ENCODE measurements around the gene PAQR9. TPM values are rescaled to one million over a fixed set of nuclear protein-coding genes. Genes with fewer than 3 reads are reported as not detected.

The PAQR9 gene
- polyA plus RNA-seq, 1 of the 3 experiments (the other 2 are of a cell fraction): 0.16 TPM

GRCh38 chr3:142962175-142962519 is 1.3 kb downstream of the PAQR9 start:
- no peak overlapping the region for H3K4me3 ChIP-seq (ENCODE audit: low read depth in 2 of 2, low read length in 1 of 2)
- no peaks in the 10 kb centered on the region for H4K20me1 ChIP-seq (ENCODE audit: insufficient read depth)
- peaks cover 3 to 6% of the 10 kb centered on the region in 2 experiments; a peak in 1 of 4 replicates for H3K4me1 ChIP-seq (ENCODE audit: control insufficient read depth in 1 of 2, insufficient read depth in 2 of 2, low read depth in 1 of 2, low read length in 1 of 2)
- TF ChIP-seq NFIC (IDR thresholded peaks at IDR 0.05; ENCODE audit: borderline replicate concordance) (no peak), GABPA (IDR thresholded peaks at IDR 0.05; ENCODE audit: low read depth) (no peak), FOXJ3 (CRISPR knock-in tag; IDR thresholded peaks at IDR 0.05) (no peak), EP300 (IDR thresholded peaks at IDR 0.05; ENCODE audit: borderline replicate concordance in 1 of 2, low read depth in 1 of 2, low read length in 1 of 2) (no peak), MEF2A (IDR thresholded peaks at IDR 0.05; ENCODE audit: borderline replicate concordance, low read depth) (no peak), FOXM1 (IDR thresholded peaks at IDR 0.05; ENCODE audit: low read depth) (no peak), USF2 (IDR thresholded peaks at IDR 0.05; ENCODE audit: borderline replicate concordance, low read depth, low read length) (no peak), POLR2AphosphoS5 (IDR thresholded peaks at IDR 0.05; ENCODE audit: low read depth, low read length) (no peak), NRF1 (IDR thresholded peaks at IDR 0.05; ENCODE audit: low read depth, low read length) (no peak)
- no peaks in the 10 kb centered on the region for H3K9me3 ChIP-seq
- no peak overlapping the region for H3K27ac ChIP-seq (ENCODE audit: low read depth in 2 of 2, low read length in 1 of 2)
- WGBS (ENCODE audit: low lambda C conversion rate): 98% methylated on average over 19 of the region's 19 CpGs
- no peak for DNase-seq
- H3K36me3 ChIP-seq (replicated peaks in 1 of 2; ENCODE audit: control insufficient read depth in 1 of 2, insufficient read depth in 2 of 2, low read length in 1 of 2): no peaks in the 10 kb centered on the region
- CTCF ChIA-PET: interaction anchor here (0.7 to 1.3 kb wide), 2 partner anchors 12 to 33 kb away, joined by 3 read pairs; no protein-coding TSS in a partner anchor
- H3K27me3 ChIP-seq (ENCODE audit: insufficient read depth): no peaks in the 10 kb centered on the region
- H3K4me2 ChIP-seq: no peak overlapping the region
- H3K79me2 ChIP-seq (ENCODE audit: insufficient read depth): no peaks in the 10 kb centered on the region
- POLR2A ChIA-PET: no interaction called here
- no peak overlapping the region for H3K9ac ChIP-seq
- H3F3A ChIP-seq (replicated peaks; ENCODE audit: insufficient read depth): peaks cover 14% of the 10 kb centered on the region
- H2AFZ ChIP-seq (ENCODE audit: low read depth): no peak overlapping the region
- no peaks in the 10 kb centered on the region for H3K9me2 ChIP-seq

- Histone ChIP-seq H3K4me2 (no peak overlapping the region), H2AFZ (ENCODE audit: low read depth) (no peak overlapping the region), H4K20me1 (ENCODE audit: insufficient read depth) (no peaks in the 10 kb centered on the region), H3K4me3 (ENCODE audit: low read depth in 2 of 2, low read length in 1 of 2) (no peak overlapping the region), H3K27me3 (ENCODE audit: insufficient read depth) (no peaks in the 10 kb centered on the region), H3K4me1 (ENCODE audit: control insufficient read depth in 1 of 2, insufficient read depth in 2 of 2, low read depth in 1 of 2, low read length in 1 of 2) (peaks cover 3 to 6% of the 10 kb centered on the region in 2 experiments; a peak in 1 of 4 replicates), H3K27ac (ENCODE audit: low read depth in 2 of 2, low read length in 1 of 2) (no peak overlapping the region), H3K9me2 (no peaks in the 10 kb centered on the region), H3K9me3 (no peaks in the 10 kb centered on the region), H3K36me3 (replicated peaks in 1 of 2; ENCODE audit: control insufficient read depth in 1 of 2, insufficient read depth in 2 of 2, low read length in 1 of 2) (no peaks in the 10 kb centered on the region), H3K79me2 (ENCODE audit: insufficient read depth) (no peaks in the 10 kb centered on the region), H3K9ac (no peak overlapping the region), H3F3A (replicated peaks; ENCODE audit: insufficient read depth) (peaks cover 14% of the 10 kb centered on the region)
- ChIA-PET CTCF (interaction anchor here (0.7 to 1.3 kb wide), 2 partner anchors 12 to 34 kb away, joined by 3 read pairs; no protein-coding TSS in a partner anchor), POLR2A (no interaction called here)
- 61% methylated on average over 2 of the region's 2 CpGs for WGBS (ENCODE audit: low lambda C conversion rate)
- DNase-seq: no peak
- no peak for TF ChIP-seq TAF1 (IDR thresholded peaks at IDR 0.05; ENCODE audit: borderline replicate concordance, low read depth, low read length)
- no peak for TF ChIP-seq MXI1 (IDR thresholded peaks at IDR 0.05; ENCODE audit: low read depth, low read length)
- TF ChIP-seq ELF1 (IDR thresholded peaks at IDR 0.05): no peak
- TF ChIP-seq SMC3 (IDR thresholded peaks at IDR 0.05; ENCODE audit: low read depth, low read length): no peak
- no peak for TF ChIP-seq USF2 (IDR thresholded peaks at IDR 0.05; ENCODE audit: borderline replicate concordance, low read depth, low read length)
- no peak for TF ChIP-seq RAD21 (IDR thresholded peaks at IDR 0.05; ENCODE audit: low read length)
- TF ChIP-seq SIN3A (IDR thresholded peaks at IDR 0.05; ENCODE audit: borderline replicate concordance, low read depth, low read length): no peak
- TF ChIP-seq MAX (IDR thresholded peaks at IDR 0.05; ENCODE audit: low read depth): no peak
- no peak for TF ChIP-seq REST (IDR thresholded peaks at IDR 0.05; ENCODE audit: low read depth, low read length)
- no peak for TF ChIP-seq EZH2phosphoT487 (IDR thresholded peaks at IDR 0.05; ENCODE audit: borderline replicate concordance, low read depth)
- TF ChIP-seq ZBTB33 (IDR thresholded peaks at IDR 0.05; ENCODE audit: borderline replicate concordance, low read depth): no peak
- TF ChIP-seq USF1 (IDR thresholded peaks at IDR 0.05; ENCODE audit: borderline replicate concordance, low read depth): no peak
- TF ChIP-seq JUND (IDR thresholded peaks at IDR 0.05): no peak
- TF ChIP-seq FOXJ3 (CRISPR knock-in tag; IDR thresholded peaks at IDR 0.05): no peak
Observed at GRCh38 chr3:142961539-142961938, 1.9 kb downstream of the PAQR9 start.

All from SK-N-SH (cell line).